ENCODE measurements around the gene EXOC3L4. TPM values are rescaled to one million over a fixed set of nuclear protein-coding genes. Genes with fewer than 3 reads are reported as not detected.

The EXOC3L4 gene
- polyA plus RNA-seq, 2 of the 4 experiments (the other 2 are of a cell fraction): 1.5 to 4.3 TPM

DNA sequence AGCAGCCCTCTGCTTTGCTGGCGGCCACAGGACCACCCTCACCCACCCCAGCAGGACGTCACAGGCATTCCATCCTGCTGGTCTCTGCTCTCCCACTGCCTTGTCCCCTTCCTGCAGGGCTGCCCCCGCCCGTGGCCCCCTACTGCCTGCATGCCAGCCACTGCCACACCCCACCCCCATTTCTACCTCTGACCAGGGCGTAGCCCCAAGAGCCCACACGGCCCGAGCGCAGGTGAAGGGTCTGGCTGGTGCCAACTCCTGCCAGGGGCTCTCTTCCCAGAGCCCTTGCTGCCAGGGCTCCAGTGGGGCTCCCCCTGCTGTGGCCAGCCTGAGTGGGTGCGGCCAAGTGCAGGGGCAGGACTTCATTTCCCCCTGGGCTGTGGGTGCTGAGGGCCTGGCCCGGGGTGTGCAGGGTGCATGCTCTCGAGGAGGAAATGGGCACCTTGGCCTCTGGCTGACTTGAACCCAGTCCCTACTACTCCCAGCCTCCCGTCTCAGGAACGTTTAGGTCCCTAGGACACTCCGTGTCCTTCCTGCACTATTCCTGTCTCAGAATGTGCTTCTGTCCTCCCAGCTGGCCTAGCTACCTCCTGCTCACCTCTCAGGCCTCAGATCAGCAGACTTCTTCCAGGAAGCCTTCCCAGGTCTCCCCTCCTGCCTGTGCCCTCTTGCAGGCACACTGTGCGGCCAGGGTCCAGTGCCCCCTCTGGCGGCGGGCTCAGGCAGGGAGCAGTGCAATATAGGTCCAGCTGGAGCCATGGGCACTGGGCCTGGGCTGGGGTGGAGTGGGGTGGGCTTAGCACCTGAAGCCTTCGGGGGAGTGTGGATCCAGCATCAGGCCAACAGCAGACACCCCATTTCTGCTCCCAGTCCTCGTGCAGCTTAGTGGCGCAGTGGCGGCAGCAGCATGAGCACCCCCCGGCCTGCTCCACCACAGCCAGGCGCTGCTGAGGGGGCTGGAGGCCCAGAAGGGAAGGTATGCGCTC lies 9.1 kb upstream of the EXOC3L4 start:
- H3K27ac ChIP-seq: peak overlapping the region in 1 of 2 experiments; percentile 29; a peak in 1 of 6 replicates
- H3K4me3 ChIP-seq: no peak overlapping the region
- no peak overlapping the region for H3K4me2 ChIP-seq
- peak; percentile 23 to 46; a peak in 2 of 5 replicates for TF ChIP-seq RAD21 (conservative IDR thresholded peaks at IDR 0.05 in 1 of 2, IDR thresholded peaks at IDR 0.05 in 1 of 2)
- no peak for TF ChIP-seq ZNF302 (CRISPR knock-in tag; IDR thresholded peaks at IDR 0.05)
- peak; percentile 84 for TF ChIP-seq ZFP36 (IDR thresholded peaks at IDR 0.05; ENCODE audit: borderline replicate concordance, partially characterized antibody)
- no peak for TF ChIP-seq HEYL (CRISPR knock-in tag; IDR thresholded peaks at IDR 0.05)
- TF ChIP-seq, protein P1, sequence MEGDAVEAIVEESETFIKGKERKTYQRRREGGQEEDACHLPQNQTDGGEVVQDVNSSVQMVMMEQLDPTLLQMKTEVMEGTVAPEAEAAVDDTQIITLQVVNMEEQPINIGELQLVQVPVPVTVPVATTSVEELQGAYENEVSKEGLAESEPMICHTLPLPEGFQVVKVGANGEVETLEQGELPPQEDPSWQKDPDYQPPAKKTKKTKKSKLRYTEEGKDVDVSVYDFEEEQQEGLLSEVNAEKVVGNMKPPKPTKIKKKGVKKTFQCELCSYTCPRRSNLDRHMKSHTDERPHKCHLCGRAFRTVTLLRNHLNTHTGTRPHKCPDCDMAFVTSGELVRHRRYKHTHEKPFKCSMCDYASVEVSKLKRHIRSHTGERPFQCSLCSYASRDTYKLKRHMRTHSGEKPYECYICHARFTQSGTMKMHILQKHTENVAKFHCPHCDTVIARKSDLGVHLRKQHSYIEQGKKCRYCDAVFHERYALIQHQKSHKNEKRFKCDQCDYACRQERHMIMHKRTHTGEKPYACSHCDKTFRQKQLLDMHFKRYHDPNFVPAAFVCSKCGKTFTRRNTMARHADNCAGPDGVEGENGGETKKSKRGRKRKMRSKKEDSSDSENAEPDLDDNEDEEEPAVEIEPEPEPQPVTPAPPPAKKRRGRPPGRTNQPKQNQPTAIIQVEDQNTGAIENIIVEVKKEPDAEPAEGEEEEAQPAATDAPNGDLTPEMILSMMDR (IDR thresholded peaks at IDR 0.05): peak; percentile 30
- peak; percentile 38; the same call in 2 of the 3 replicates for TF ChIP-seq SMC3 (IDR thresholded peaks at IDR 0.05)
- no peaks in the 10 kb centered on the region for H3K9me3 ChIP-seq
- CTCF ChIA-PET: interaction anchor here (0.6 to 8.5 kb wide), 7 partner anchors 9 to 391 kb away, joined by 3 to 97 read pairs (median 4); no protein-coding TSS in a partner anchor
- FAIRE-seq (no peak), DNase-seq (ENCODE audit: low read depth in 1 of 2, low spot score in 1 of 2) (no peak), ATAC-seq (peak; percentile 60 to 85; a peak in 4 of 6 replicates)
- POLR2A ChIA-PET: no interaction called here
- WGBS (ENCODE audit: missing lambda C conversion rate): 77% methylated on average over 14 of the region's 24 CpGs
- H3K4me1 ChIP-seq: no peaks in the 10 kb centered on the region

DNA sequence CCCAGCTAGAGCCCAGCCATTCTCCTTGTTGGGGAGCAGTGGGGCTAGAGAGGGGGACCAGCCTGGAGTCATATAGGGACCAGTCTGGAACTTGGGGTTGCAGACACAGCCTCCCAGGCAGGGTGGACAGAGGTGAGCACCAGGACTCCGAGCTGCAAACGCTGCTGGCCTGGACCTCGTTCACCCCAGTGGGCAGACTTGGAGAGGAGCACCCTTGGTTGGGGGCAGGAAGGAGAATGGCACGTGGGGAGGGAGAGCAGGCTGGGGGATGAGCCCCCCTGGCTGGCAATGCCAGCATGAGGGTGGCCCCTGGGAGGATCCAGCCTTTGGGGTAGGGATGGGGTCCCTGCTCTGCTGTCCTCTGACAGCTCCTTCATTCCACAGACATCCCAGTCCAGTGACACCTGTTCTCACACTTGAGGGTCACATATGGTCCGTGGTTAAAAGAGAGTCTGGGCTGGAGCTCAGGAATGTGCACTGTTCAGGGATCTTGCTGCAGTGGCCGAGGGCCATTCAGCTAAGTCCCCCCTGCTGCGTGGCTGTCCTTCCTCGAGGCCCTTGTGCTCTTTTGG lies 7.7 kb upstream of the EXOC3L4 start:
- CTCF ChIA-PET: interaction anchor here (0.6 to 8.5 kb wide), 9 partner anchors 9 to 206 kb away, joined by 3 to 97 read pairs (median 5); partner anchors contain the start of gene TNFAIP2
- Histone ChIP-seq H3K4me2 (no peak overlapping the region), H3K4me3 (no peak overlapping the region), H3K9me3 (no peaks in the 10 kb centered on the region), H3K27ac (no peak overlapping the region; a peak in 1 of 6 replicates), H3K4me1 (peaks cover 11% of the 10 kb centered on the region)
- DNase-seq (ENCODE audit: low read depth in 1 of 2, low spot score in 1 of 2) (no peak), FAIRE-seq (no peak), ATAC-seq (no peak)
- no peak for TF ChIP-seq CHD2 (IDR thresholded peaks at IDR 0.05; ENCODE audit: low read length, partially characterized antibody)
- TF ChIP-seq HDAC2 (IDR thresholded peaks at IDR 0.05): no peak
- no peak for TF ChIP-seq ZC3H11A (IDR thresholded peaks at IDR 0.05)
- no peak for TF ChIP-seq SREBF2 (IDR thresholded peaks at IDR 0.05)
- TF ChIP-seq, protein P2, sequence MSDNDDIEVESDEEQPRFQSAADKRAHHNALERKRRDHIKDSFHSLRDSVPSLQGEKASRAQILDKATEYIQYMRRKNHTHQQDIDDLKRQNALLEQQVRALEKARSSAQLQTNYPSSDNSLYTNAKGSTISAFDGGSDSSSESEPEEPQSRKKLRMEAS (IDR thresholded peaks at IDR 0.05): no peak
- no peak for TF ChIP-seq RFX5 (IDR thresholded peaks at IDR 0.05)
- TF ChIP-seq, protein P3, sequence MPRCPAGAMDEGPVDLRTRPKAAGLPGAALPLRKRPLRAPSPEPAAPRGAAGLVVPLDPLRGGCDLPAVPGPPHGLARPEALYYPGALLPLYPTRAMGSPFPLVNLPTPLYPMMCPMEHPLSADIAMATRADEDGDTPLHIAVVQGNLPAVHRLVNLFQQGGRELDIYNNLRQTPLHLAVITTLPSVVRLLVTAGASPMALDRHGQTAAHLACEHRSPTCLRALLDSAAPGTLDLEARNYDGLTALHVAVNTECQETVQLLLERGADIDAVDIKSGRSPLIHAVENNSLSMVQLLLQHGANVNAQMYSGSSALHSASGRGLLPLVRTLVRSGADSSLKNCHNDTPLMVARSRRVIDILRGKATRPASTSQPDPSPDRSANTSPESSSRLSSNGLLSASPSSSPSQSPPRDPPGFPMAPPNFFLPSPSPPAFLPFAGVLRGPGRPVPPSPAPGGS (IDR thresholded peaks at IDR 0.05): no peak
- TF ChIP-seq, protein P4, sequence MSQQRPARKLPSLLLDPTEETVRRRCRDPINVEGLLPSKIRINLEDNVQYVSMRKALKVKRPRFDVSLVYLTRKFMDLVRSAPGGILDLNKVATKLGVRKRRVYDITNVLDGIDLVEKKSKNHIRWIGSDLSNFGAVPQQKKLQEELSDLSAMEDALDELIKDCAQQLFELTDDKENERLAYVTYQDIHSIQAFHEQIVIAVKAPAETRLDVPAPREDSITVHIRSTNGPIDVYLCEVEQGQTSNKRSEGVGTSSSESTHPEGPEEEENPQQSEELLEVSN (IDR thresholded peaks at IDR 0.05; ENCODE audit: borderline replicate concordance, low read depth): no peak
- TF ChIP-seq KDM1A (IDR thresholded peaks at IDR 0.05; ENCODE audit: low read depth): no peak
- TF ChIP-seq, protein P5, sequence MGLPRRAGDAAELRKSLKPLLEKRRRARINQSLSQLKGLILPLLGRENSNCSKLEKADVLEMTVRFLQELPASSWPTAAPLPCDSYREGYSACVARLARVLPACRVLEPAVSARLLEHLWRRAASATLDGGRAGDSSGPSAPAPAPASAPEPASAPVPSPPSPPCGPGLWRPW (IDR thresholded peaks at IDR 0.05): no peak
- TF ChIP-seq JUNB (IDR thresholded peaks at IDR 0.05): no peak
- TF ChIP-seq NFE2L2 (conservative IDR thresholded peaks at IDR 0.05; ENCODE audit: low read length): no peak
- TF ChIP-seq POLR2AphosphoS2 (conservative IDR thresholded peaks at IDR 0.05; ENCODE audit: low read length): no peak
- TF ChIP-seq HOXA7 (CRISPR knock-in tag; IDR thresholded peaks at IDR 0.05): no peak
- no peak for TF ChIP-seq NR3C1 (IDR thresholded peaks at IDR 0.05)
- TF ChIP-seq ZFP36 (IDR thresholded peaks at IDR 0.05; ENCODE audit: borderline replicate concordance, partially characterized antibody): no peak
- POLR2A ChIA-PET: interaction anchor here (0.8 kb wide), 1 partner anchor 17 kb away, joined by 3 read pairs; no protein-coding TSS in a partner anchor
- 67% methylated on average over 8 of the region's 8 CpGs for WGBS (ENCODE audit: missing lambda C conversion rate)
